ENCODE results near the gene CDHR3.
A peak's percentile ranks its signal among the peaks of the same experiment; 100 is the strongest.

The CDHR3 gene

DNA sequence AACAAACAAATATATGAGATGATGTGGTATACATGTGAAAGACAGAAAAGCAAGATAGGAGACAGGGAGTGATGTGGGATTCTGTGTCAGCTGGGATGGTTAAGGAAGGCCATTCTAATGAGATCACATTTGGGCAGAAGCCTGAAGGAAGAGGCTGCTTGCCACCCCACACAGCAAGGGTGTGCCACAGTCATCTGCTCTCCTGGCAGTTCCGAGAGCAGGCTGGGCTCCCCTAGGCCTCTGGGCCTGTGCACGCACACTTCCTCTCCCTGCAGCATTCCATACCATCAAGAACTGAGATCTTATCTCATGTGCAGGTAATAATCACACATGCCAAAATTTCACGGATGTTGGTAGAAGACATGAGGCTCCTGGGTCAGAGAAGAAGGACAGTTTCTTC is 105.9 kb downstream of the CDHR3 start:
- DNase-seq: no peak

DNA sequence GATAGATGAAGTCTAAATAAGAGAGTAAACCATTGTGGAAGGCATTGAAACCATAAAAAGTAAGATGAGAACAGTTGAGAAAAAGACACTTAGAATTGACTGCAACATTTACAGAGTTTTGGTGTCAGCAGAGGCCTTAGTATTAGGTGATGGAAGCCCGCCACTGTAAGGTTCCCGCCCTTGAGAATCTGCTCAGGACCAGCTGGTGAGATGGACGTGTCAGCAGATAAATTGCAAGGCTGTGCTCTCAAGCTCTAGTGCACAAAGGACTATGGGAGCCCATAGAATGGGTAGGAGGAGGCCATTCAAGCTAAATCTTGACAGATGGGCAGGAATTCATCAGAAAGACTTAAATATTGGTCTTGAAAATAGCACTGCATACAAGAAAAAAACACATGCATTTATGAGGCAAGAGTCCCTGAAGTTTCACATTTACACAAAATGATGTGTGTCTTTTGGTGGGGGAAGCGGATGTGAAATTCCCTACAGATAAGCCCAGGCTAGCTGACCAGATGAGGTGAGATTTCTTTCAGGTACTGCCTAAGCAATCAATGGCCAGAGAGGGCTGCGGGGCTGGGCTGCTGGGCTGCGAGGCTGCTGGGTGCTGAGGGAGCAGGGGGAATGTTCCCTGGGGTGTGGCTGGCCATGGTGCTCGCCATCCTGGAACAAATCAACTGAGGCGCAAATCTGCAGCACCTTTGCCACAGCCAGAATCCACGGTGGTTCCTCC is 106.6 kb downstream of the CDHR3 start:
- DNase-seq: no peak

GRCh38 chr7:106070201-106070551 is 107.1 kb downstream of the CDHR3 start:
- DNase-seq: no peak

DNA sequence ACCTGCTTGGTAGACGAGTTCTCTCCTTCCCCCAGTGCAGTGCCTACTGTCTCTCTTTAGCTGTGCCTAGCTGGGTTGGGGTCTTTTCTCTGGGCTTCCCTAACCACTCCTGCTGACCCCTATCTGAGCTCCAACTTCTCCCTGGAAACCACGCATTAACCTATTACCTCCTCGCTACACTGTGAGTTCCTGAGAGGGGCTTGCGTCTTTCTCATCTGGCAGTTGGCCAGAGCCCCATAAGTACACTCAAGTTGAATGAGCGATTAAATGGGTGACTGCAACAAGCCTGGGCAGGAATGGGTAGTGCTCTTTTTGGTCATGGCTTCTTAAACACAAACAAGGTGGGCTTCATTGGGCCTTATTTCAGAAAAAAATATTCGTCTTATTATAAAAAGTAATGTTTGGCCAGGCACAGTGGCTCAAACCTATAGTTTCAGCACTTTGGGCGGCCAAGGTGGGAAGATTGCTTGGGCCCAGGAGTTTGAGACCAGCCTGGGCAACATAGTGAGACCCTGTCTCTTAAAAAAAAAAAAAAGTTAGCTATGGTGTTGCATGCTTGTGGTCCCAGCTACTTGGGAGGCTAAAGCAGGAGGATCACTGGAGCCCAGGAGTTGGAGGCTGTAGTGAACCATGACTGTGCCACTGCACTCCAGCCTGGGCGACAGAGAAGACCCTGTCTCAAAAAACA is 107.6 kb downstream of the CDHR3 start:
- no peak for DNase-seq

DNA sequence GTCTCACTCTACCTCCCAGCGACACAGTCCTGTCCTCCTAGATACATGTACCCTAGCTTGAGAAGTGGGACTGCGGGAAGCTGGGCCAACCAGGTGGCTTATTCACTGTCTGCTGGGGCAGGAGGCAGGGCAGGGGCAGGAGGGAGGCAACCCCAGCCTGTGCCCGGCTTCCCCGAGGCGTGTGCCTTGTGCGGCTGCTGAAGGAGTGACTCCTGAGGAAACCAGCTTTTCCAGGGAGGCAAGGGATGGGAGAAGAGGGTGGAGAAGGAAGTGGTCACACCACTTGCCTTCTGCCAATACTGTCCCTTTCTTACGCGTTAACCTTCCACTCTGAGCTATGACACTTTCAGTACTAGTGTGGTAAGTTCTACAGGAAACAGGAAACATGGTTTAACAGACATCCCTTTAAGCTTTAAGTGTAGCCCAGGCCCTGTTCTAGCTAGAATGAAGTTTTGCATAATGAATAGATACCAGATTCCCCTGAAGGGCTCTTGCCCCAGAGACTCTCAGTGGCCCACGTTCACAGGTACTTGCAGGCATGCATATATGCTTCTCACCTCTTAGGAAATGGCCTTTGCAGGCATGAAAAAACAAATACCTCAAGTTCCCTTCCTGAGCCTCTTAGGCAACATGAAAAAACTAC is 108.4 kb downstream of the CDHR3 start:
- DNase-seq: peak; percentile 61 to 70

DNA sequence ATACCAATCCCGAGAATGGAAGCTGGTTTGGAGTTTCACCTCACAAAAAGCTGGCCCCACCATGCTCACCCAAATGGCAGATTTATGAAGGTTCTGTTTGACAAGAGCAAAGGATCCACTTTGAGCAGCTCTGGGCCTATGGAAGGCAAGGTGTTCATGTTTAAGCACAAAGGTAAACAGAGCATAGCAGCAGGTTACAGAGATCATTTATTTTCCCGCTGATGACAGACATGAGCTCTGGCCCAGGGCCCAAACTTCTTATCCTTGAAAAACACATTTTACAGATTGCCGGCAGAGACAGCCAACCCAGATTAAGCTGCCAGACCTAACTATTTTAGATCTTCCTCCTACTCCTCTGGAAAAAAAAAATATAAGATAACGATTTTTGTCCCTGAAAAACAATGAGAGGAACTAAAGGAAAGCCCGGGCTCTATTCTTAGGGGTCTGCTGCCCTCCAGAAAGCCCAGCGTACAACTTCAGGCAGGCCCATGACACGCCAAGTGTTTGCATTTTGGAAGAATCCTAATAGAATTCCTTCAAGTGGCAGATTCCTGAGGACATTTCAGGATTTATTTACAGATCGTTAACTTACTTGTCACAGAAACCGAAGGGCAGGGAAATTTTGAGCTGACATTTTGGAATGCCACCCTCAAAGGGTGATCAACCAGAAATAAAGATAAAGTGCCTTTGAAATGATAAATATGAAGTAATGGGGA is 109.1 kb downstream of the CDHR3 start:
- DNase-seq: no peak

- DNase-seq: no peak
Observed at GRCh38 chr7:106072715-106073091, 109.6 kb downstream of the CDHR3 start.

- no peak for DNase-seq
Observed at GRCh38 chr7:106073701-106074100, 110.6 kb downstream of the CDHR3 start.

- DNase-seq: no peak
Observed at GRCh38 chr7:106074257-106074656, 111.2 kb downstream of the CDHR3 start.

DNA sequence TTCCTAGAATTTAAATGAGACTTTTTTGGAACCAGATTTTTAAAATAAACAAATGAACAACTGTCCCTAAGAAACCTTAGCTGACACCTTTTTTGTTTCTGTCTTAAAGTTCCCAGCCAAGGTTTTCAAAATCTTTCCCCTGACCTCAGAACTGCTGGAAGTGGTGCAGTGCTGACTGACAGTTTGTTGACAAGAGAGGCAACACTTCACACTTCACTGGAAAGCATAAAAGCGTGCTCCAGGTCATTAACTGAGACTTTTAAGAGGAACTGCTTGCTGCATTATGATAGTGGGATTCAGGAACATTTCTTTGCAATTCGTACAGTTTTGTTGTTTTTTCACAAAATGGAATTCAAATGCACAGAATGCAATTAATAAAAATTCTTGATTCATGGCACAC is 112.9 kb downstream of the CDHR3 start:
- DNase-seq: no peak

DNA sequence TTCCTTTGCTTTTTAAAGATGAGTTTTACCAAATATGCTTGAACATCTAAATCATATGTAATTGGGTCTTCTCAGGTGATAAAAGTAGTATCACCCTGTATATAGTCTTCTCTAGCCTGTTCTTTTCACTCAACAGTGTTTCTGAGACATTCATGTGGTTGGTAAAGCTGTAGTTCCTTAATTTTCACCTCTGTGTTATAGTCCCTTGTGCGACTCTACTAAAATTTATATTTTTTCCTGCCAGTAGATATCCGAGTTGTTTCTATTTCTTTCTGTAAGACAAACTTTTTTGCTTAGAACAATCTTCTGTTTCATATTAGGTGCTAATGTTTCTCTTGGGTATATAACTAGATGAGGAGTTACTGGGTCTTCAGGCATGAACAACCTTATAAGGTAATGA is 113.5 kb downstream of the CDHR3 start:
- no peak for DNase-seq

DNA sequence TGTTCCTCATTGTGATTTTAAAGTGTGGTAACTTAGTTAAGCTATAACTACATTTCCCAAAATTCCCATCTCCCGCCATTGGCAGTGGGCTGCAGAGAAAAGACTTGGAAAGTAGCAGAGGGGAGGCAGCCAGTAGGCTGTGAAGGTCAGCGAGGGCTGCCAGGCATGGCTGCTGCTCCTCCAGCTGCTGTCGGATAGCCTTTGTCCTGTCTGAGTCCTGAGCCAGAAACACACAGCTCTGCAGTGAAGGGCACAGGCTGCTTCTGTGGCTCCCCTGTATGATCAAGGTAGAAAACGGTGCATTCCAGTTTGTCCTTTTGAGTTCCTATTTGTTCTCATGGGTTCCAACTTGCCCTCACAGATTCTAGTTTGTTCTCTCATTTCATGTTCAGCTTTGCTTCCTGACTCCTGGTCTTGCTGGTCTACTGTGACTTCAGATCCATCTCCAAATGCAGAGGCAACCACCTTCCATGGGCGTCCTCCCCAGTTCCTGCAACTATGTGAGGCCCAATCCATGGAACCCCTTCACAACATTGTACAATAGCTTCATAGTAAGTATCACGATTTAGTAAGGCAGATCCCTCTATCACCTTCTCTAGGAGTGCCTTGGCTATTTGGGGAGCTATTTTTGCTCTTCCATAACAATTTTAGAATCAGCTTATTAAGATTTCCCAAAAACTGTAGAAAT is 117.4 kb downstream of the CDHR3 start:
- DNase-seq: no peak

DNA sequence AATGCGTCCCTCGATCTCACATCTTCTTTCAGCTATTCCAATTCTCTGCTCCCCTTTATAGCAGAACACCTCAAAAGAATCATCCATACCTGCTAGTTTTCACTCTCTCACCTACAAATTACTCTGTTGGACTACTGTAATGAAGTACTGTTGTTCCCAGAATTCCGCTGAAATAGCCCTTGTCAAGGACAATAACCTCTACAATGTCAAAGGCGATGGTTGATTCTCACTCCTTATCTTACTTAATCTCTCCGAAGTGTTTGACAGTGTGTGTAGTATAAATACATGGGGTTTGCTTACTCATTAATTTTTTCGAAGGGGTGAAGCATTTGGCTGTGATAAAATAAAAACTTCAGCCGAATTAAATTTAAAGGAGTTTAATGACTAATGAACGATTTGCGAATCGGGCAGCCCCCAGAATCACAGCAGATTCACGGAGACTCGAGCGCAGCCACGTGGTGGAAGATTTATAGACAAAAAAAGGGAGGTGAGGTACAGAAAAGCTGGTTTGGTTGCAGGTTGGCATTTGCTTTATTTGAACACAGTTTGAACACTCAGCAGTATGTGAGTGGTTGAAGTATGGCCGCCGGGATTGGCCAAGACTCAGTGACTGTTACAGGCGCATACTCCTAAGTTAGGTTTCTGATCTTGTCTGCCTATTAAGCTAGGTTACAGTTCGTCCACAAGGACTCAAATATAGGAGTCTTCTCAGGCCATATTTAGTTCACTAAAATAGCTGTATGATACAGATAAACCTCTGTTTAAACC is 119.2 kb downstream of the CDHR3 start:
- DNase-seq: no peak

Measured in activated T-cell treated with anti-CD3 and anti-CD28 coated beads, Interleukin-2, amount 50 U/mL, for 48 hours (primary cell).